HL-60 (cell line): ENCODE measurements around the gene TMEM273.

Experiments
- DNase-seq, 2 experiments: peaks; one replicate each; pipeline ENCODE4 v3.0.0-alpha.2; 2010 to 2020; ENCODE audit warnings: low read depth in 1 of 2, low spot score in 1 of 2
- H3K27ac ChIP-seq: fragments of 250-450 bp; sonication (Bioruptor Pico); replicated peaks from 2 replicates; pipeline ENCODE4 v1.5.1; 2020; ENCODE audit warnings: mild to moderate bottlenecking, moderate library complexity
- H3K27me3 ChIP-seq: fragments of 250-450 bp; sonication (Bioruptor Pico); 2 replicates; pipeline ENCODE4 v1.5.1; 2021; ENCODE audit warnings: mild to moderate bottlenecking, moderate library complexity; ENCODE audit not compliant: insufficient read depth, poor library complexity, severe bottlenecking
- H3K4me3 ChIP-seq: replicated peaks from 2 replicates; pipeline ENCODE4 v1.5.1; 2011; ENCODE audit warnings: mild to moderate bottlenecking, control low read depth, low read length; ENCODE audit not compliant: insufficient read depth
- GABPA ChIP-seq: IDR thresholded peaks from 2 replicates; pipeline ENCODE4 v1.6.1; 2012; ENCODE audit warnings: low read depth
- POLR2AphosphoS5 ChIP-seq: IDR thresholded peaks from 2 replicates; pipeline ENCODE4 v1.6.1; 2012; ENCODE audit warnings: low read depth
- SPI1 ChIP-seq: IDR thresholded peaks from 2 replicates; pipeline ENCODE4 v1.6.1; 2012; ENCODE audit warnings: low read depth, mild to moderate bottlenecking, borderline replicate concordance
- TF ChIP-seq, protein P1 (sequence below): IDR thresholded peaks from one replicate; pipeline ENCODE4 v1.5.1; 2011; ENCODE audit warnings: low read length, control low read depth, inconsistent platforms; ENCODE audit not compliant: insufficient read depth
- TF ChIP-seq, protein P2 (sequence below): IDR thresholded peaks from 2 replicates; pipeline ENCODE4 v1.6.1; 2012; ENCODE audit warnings: low read depth; ENCODE audit not compliant: insufficient replicate concordance

Gene TMEM273

DNA sequence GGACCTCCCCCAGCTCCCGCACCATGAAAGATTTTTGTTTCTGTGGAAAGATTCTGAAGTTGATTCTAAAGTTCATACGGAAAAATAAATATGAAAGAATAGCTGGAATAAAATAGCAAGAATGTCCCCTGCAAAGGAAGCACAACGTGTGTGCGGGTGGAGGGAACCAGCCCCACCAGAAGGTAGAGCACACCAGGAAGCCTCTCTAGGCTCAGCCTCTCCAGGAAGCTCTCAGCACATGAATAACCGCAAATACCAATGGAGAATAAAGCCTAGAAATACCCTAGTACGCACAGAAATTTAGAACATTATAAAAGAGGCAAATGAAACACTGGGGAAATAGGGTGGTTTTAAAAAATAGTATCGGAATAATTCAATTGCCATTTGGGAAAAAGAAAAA is 29.8 kb downstream of the TMEM273 start:
- H3K4me3 ChIP-seq: no peak overlapping the region
- TF ChIP-seq GABPA (no peak), POLR2AphosphoS5 (no peak), SPI1 (no peak)
- TF ChIP-seq, protein P1, sequence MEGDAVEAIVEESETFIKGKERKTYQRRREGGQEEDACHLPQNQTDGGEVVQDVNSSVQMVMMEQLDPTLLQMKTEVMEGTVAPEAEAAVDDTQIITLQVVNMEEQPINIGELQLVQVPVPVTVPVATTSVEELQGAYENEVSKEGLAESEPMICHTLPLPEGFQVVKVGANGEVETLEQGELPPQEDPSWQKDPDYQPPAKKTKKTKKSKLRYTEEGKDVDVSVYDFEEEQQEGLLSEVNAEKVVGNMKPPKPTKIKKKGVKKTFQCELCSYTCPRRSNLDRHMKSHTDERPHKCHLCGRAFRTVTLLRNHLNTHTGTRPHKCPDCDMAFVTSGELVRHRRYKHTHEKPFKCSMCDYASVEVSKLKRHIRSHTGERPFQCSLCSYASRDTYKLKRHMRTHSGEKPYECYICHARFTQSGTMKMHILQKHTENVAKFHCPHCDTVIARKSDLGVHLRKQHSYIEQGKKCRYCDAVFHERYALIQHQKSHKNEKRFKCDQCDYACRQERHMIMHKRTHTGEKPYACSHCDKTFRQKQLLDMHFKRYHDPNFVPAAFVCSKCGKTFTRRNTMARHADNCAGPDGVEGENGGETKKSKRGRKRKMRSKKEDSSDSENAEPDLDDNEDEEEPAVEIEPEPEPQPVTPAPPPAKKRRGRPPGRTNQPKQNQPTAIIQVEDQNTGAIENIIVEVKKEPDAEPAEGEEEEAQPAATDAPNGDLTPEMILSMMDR: no peak
- TF ChIP-seq, protein P2, sequence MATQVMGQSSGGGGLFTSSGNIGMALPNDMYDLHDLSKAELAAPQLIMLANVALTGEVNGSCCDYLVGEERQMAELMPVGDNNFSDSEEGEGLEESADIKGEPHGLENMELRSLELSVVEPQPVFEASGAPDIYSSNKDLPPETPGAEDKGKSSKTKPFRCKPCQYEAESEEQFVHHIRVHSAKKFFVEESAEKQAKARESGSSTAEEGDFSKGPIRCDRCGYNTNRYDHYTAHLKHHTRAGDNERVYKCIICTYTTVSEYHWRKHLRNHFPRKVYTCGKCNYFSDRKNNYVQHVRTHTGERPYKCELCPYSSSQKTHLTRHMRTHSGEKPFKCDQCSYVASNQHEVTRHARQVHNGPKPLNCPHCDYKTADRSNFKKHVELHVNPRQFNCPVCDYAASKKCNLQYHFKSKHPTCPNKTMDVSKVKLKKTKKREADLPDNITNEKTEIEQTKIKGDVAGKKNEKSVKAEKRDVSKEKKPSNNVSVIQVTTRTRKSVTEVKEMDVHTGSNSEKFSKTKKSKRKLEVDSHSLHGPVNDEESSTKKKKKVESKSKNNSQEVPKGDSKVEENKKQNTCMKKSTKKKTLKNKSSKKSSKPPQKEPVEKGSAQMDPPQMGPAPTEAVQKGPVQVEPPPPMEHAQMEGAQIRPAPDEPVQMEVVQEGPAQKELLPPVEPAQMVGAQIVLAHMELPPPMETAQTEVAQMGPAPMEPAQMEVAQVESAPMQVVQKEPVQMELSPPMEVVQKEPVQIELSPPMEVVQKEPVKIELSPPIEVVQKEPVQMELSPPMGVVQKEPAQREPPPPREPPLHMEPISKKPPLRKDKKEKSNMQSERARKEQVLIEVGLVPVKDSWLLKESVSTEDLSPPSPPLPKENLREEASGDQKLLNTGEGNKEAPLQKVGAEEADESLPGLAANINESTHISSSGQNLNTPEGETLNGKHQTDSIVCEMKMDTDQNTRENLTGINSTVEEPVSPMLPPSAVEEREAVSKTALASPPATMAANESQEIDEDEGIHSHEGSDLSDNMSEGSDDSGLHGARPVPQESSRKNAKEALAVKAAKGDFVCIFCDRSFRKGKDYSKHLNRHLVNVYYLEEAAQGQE: no peak
- no peak overlapping the region for H3K27ac ChIP-seq
- H3K27me3 ChIP-seq: no peaks in the 10 kb centered on the region
- no peak for DNase-seq

DNA sequence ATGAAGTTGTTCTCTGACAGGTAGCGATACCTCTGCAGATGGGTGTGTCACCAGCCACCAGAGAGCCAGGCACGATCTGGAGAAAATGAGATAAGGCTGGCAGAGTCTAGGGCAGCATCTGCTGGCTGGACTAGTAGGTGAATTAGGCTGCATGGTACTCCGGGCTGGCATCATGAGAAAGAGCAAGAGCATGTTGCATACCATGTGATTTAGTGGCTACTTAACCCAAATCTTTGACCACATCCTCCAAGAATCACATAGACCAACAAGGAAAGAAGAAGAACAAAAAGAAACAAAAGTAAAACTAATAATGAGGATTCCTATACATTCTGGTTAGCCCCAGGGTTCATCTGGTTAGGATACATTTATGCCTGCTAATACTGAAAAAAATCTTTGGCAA is 31.0 kb downstream of the TMEM273 start:
- Histone ChIP-seq H3K27me3 (no peaks in the 10 kb centered on the region), H3K27ac (no peak overlapping the region), H3K4me3 (no peak overlapping the region)
- TF ChIP-seq POLR2AphosphoS5 (no peak), SPI1 (no peak), GABPA (no peak)
- TF ChIP-seq, protein P2: no peak
- TF ChIP-seq, protein P1: no peak
- no peak for DNase-seq

DNA sequence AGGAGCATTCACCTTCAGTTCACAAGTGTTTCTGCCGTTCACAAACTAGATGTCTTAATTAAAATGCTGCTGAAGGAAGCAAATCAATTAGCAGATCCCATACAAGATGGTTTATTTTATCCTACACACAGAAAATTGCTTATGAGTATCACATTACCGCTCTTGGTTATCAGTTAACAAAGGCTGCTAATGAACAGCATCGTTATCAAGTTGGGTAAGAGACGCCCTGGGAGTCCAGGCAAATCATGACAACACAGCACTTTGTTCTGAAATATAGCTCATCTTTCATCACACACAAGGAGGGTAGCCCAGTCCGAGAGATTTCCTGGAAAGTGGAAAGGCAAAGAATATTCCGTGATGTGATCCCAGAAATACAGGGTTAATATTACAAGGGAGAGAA is 33.5 kb downstream of the TMEM273 start:
- Histone ChIP-seq H3K27ac (no peak overlapping the region), H3K27me3 (no peaks in the 10 kb centered on the region), H3K4me3 (no peak overlapping the region)
- TF ChIP-seq GABPA (no peak), SPI1 (no peak), POLR2AphosphoS5 (no peak)
- TF ChIP-seq, protein P1: no peak
- TF ChIP-seq, protein P2: no peak
- no peak for DNase-seq
